H1 (cell line): ENCODE measurements around the gene ZNF225. TPM values are rescaled to one million over a fixed set of nuclear protein-coding genes. Genes with fewer than 3 reads are reported as not detected.

Source experiments
- CTCF ChIA-PET: fragments of 300-600 bp; sonication (Branson Sonifier 250); formaldehyde crosslinking; loops from one replicate; lab custom pipeline; 2021; ENCODE audit not compliant: partially characterized antibody; lab: Charles Lee
- POLR2A ChIA-PET: fragments of 300-600 bp; sonication (Branson Sonifier 250); formaldehyde crosslinking; loops from one replicate; lab custom pipeline; 2021; ENCODE audit warnings: inconsistent platforms; ENCODE audit not compliant: partially characterized antibody; lab: Charles Lee
- DNase-seq, 2 experiments: peaks; one replicate each; pipeline versions ENCODE4 v3.0.0 to v3.0.0-alpha.2; 2010 to 2022; ENCODE audit warnings: low spot score in 2 of 2, low read depth in 1 of 2, mixed read lengths in 1 of 2
- FAIRE-seq: peaks from 2 replicates; lab custom pipeline; 2011; peaks lifted over from hg19 to GRCh38; lab: Jason Lieb, UNC
- H2AFZ ChIP-seq: 2 replicates; pipeline ENCODE4 v1.8.1; 2012; ENCODE audit warnings: low read length, inconsistent platforms
- H2AK5ac ChIP-seq: 2 replicates; pipeline ENCODE4 v1.6.1; 2013; ENCODE audit warnings: low read depth, low read length
- H2BK120ac ChIP-seq: replicated peaks from 2 replicates; pipeline ENCODE3; 2013; ENCODE audit warnings: low read depth, low read length, inconsistent platforms
- H2BK12ac ChIP-seq: 2 replicates; pipeline ENCODE4 v1.6.1; 2013; ENCODE audit warnings: low read depth, low read length
- H2BK15ac ChIP-seq: 2 replicates; pipeline ENCODE4 v1.6.1; 2013; ENCODE audit warnings: low read length
- H2BK20ac ChIP-seq: 2 replicates; pipeline ENCODE4 v1.6.1; 2013; ENCODE audit warnings: low read length
- H2BK5ac ChIP-seq: 2 replicates; pipeline ENCODE4 v1.6.1; 2013; ENCODE audit warnings: low read depth, low read length
- H3K14ac ChIP-seq: 2 replicates; pipeline ENCODE4 v1.6.1; 2013; ENCODE audit warnings: inconsistent platforms; ENCODE audit not compliant: insufficient read length
- H3K18ac ChIP-seq: 2 replicates; pipeline ENCODE4 v1.6.1; 2013; ENCODE audit warnings: low read length; ENCODE audit errors: extremely low read depth
- H3K23ac ChIP-seq: 2 replicates; pipeline ENCODE4 v1.6.1; 2013; ENCODE audit warnings: inconsistent platforms; ENCODE audit not compliant: insufficient read length
- H3K23me2 ChIP-seq: 2 replicates; pipeline ENCODE4 v1.6.1; 2013; ENCODE audit warnings: low read depth, low read length
- H3K27ac ChIP-seq: 2 replicates; pipeline ENCODE4 v1.6.1; 2011; ENCODE audit warnings: low read depth, low read length, inconsistent platforms
- H3K27me3 ChIP-seq, 4 experiments: replicated peaks in 1 of 4; 1 replicate in 1 of 4; 2 replicates in 3 of 4; pipeline versions ENCODE4 v1.6.1 to v1.8.1; 2011 to 2013; ENCODE audit warnings: low read length in 3 of 4, mild to moderate bottlenecking in 3 of 4, inconsistent platforms in 2 of 4, mixed read lengths in 2 of 4, moderate library complexity in 1 of 4; ENCODE audit not compliant: control insufficient read depth in 3 of 4, insufficient read depth in 3 of 4; ENCODE audit errors: extremely low read depth in 1 of 4
- H3K36me3 ChIP-seq, 4 experiments: 2 replicates each; pipeline versions ENCODE4 v1.6.1 to v1.8.1; 2011 to 2013; ENCODE audit warnings: mild to moderate bottlenecking in 4 of 4, low read length in 3 of 4, moderate library complexity in 2 of 4, control low read depth in 1 of 4, inconsistent platforms in 1 of 4; ENCODE audit not compliant: insufficient read depth in 4 of 4, control insufficient read depth in 2 of 4
- H3K4ac ChIP-seq: replicated peaks from 2 replicates; pipeline ENCODE3; 2013; ENCODE audit warnings: low read length, low read depth, mixed read lengths, inconsistent platforms; ENCODE audit not compliant: insufficient read length
- H3K4me1 ChIP-seq, 4 experiments: replicated peaks in 1 of 4; 1 replicate in 1 of 4; 2 replicates in 3 of 4; pipeline versions ENCODE4 v1.6.1 to v1.8.1; 2011 to 2013; ENCODE audit warnings: low read length in 3 of 4, inconsistent platforms in 2 of 4, mixed read lengths in 1 of 4; ENCODE audit not compliant: insufficient read depth in 4 of 4, control insufficient read depth in 3 of 4
- H3K4me2 ChIP-seq, 2 experiments: 2 replicates each; pipeline versions ENCODE4 v1.6.1 to v1.8.1; 2011 to 2013; ENCODE audit warnings: low read depth in 2 of 2, low read length in 2 of 2, control low read depth in 1 of 2, inconsistent platforms in 1 of 2, mild to moderate bottlenecking in 1 of 2; ENCODE audit not compliant: insufficient read depth in 1 of 2
- H3K4me3 ChIP-seq, 4 experiments: fragments of 200-600, 300-600 bp in 1 of 4; sonication (generic), shearing (Covaris generic), sonication (Bioruptor Twin) in 1 of 4; 2 replicates each; pipeline versions ENCODE4 v1.5.1 to v1.8.1; 2011 to 2016; ENCODE audit warnings: low read length in 4 of 4, low read depth in 3 of 4, control low read depth in 2 of 4, inconsistent platforms in 2 of 4, mild to moderate bottlenecking in 2 of 4, mixed read lengths in 1 of 4, moderate library complexity in 1 of 4; ENCODE audit not compliant: insufficient read depth in 2 of 4; ENCODE audit errors: extremely low read depth in 1 of 4
- H3K56ac ChIP-seq: replicated peaks from 2 replicates; pipeline ENCODE3; 2013; ENCODE audit warnings: low read depth, mild to moderate bottlenecking, mixed read lengths, low read length, inconsistent platforms; ENCODE audit not compliant: insufficient read length
- H3K79me1 ChIP-seq: 2 replicates; pipeline ENCODE4 v1.6.1; 2013; ENCODE audit warnings: low read depth, low read length, control low read depth
- H3K79me2 ChIP-seq, 2 experiments: 2 replicates each; pipeline versions ENCODE4 v1.6.1 to v1.8.1; 2012 to 2013; ENCODE audit warnings: low read length in 2 of 2, mild to moderate bottlenecking in 2 of 2, inconsistent platforms in 1 of 2; ENCODE audit not compliant: insufficient read depth in 2 of 2, control insufficient read depth in 1 of 2
- H3K9ac ChIP-seq, 4 experiments: replicated peaks in 1 of 4; 1 replicate in 1 of 4; 2 replicates in 3 of 4; pipeline versions ENCODE4 v1.6.1 to v1.8.1; 2011 to 2013; ENCODE audit warnings: low read depth in 3 of 4, low read length in 3 of 4, control low read depth in 2 of 4, mild to moderate bottlenecking in 2 of 4, moderate library complexity in 2 of 4, inconsistent platforms in 1 of 4; ENCODE audit errors: extremely low read depth in 1 of 4
- H3K9me3 ChIP-seq, 2 experiments: 2 replicates each; pipeline versions ENCODE4 v1.6.1 to v1.8.1; 2012 to 2013; ENCODE audit warnings: mild to moderate bottlenecking in 2 of 2, moderate library complexity in 2 of 2, control low read depth in 1 of 2, inconsistent platforms in 1 of 2, low read depth in 1 of 2, low read length in 1 of 2, mixed read lengths in 1 of 2; ENCODE audit not compliant: insufficient read depth in 2 of 2
- H4K20me1 ChIP-seq, 2 experiments: replicated peaks in 1 of 2; 2 replicates each; pipeline versions ENCODE3 to v1.8.1; 2011 to 2013; ENCODE audit warnings: inconsistent platforms in 2 of 2, low read length in 2 of 2, mild to moderate bottlenecking in 1 of 2; ENCODE audit not compliant: insufficient read depth in 2 of 2, control insufficient read depth in 1 of 2
- H4K5ac ChIP-seq: 2 replicates; pipeline ENCODE4 v1.6.1; 2013; ENCODE audit warnings: low read length, low read depth, mixed read lengths, inconsistent platforms; ENCODE audit not compliant: insufficient read length
- H4K8ac ChIP-seq: 2 replicates; pipeline ENCODE4 v1.8.0; 2013; ENCODE audit warnings: mild to moderate bottlenecking, moderate library complexity, low read length, inconsistent platforms; ENCODE audit not compliant: insufficient read depth; ENCODE audit errors: extremely low read depth
- H4K91ac ChIP-seq: replicated peaks from 2 replicates; pipeline ENCODE3; 2013; ENCODE audit warnings: low read length, mixed read lengths, inconsistent platforms; ENCODE audit not compliant: insufficient read length
- EP300 ChIP-seq, 2 experiments: IDR thresholded peaks; 1 replicate in 1 of 2; 2 replicates in 1 of 2; pipeline ENCODE4 v1.6.1; 2011 to 2012; ENCODE audit warnings: low read depth in 2 of 2, low read length in 2 of 2, mild to moderate bottlenecking in 2 of 2, borderline replicate concordance in 1 of 2, inconsistent platforms in 1 of 2, moderate library complexity in 1 of 2
- HDAC6 ChIP-seq: IDR thresholded peaks from one replicate; pipeline ENCODE4 v1.7.1; 2012; ENCODE audit warnings: low read depth, mild to moderate bottlenecking, inconsistent platforms, low read length, moderate library complexity
- JUND ChIP-seq: IDR thresholded peaks from 2 replicates; pipeline ENCODE4 v1.6.1; 2011; ENCODE audit warnings: mild to moderate bottlenecking, improper control_type of control experiment, low read length
- KDM1A ChIP-seq: fragments of 200-600, 300-600 bp; sonication (generic); IDR thresholded peaks from 2 replicates; pipeline ENCODE4 v1.7.1; 2016; ENCODE audit warnings: mild to moderate bottlenecking, low read length, borderline replicate concordance
- KDM5A ChIP-seq: fragments of 200-600 bp; IDR thresholded peaks from 2 replicates; pipeline ENCODE4 v1.7.1; 2012; ENCODE audit warnings: mild to moderate bottlenecking, low read length, inconsistent platforms, mixed read lengths
- NANOG ChIP-seq: IDR thresholded peaks from 2 replicates; pipeline ENCODE4 v1.6.1; 2011; ENCODE audit warnings: low read length, low read depth, mild to moderate bottlenecking, inconsistent platforms; ENCODE audit not compliant: insufficient read depth, poor library complexity, severe bottlenecking
- RFX5 ChIP-seq: IDR thresholded peaks from 2 replicates; pipeline ENCODE4 v1.6.1; 2011; ENCODE audit warnings: low read depth, low read length, improper control_type of control experiment, borderline replicate concordance
- SUZ12 ChIP-seq: fragments of 200-600 bp; sonication (generic); IDR thresholded peaks from 2 replicates; pipeline ENCODE4 v1.6.1; 2012; ENCODE audit warnings: mild to moderate bottlenecking, inconsistent platforms, low read length, moderate library complexity, mixed read lengths
- TAF7 ChIP-seq: optimal IDR thresholded peaks from 2 replicates; pipeline ENCODE3; 2011; ENCODE audit warnings: low read depth, mild to moderate bottlenecking, inconsistent platforms, low read length, moderate library complexity, borderline replicate concordance
- TEAD4 ChIP-seq: IDR thresholded peaks from 2 replicates; pipeline ENCODE4 v1.6.1; 2012; ENCODE audit warnings: low read depth, low read length, inconsistent platforms, mixed read lengths
- WGBS, 2 experiments: shearing (Covaris generic) in 1 of 2; methylation state at CpG; one replicate each; pipeline versions ENCODE4 v1.1.6 to v1.1.7; 2013 to 2015; ENCODE audit warnings: low lambda C conversion rate in 2 of 2, mixed read lengths in 2 of 2, inconsistent platforms in 1 of 2, low coverage in 1 of 2, missing lambda C conversion rate in 1 of 2; ENCODE audit not compliant: insufficient replicate concordance in 2 of 2, insufficient coverage in 1 of 2, insufficient read length in 1 of 2; ENCODE audit errors: extremely low coverage in 1 of 2, missing lambda C conversion rate in 1 of 2; 5-methylcytosine and 5-hydroxymethylcytosine counted together
- polyA plus RNA-seq, 7 experiments: library from polyadenylated mRNA; depleted of rRNA in 3 of 7; stranded (reverse) in 5 of 7; unstranded in 2 of 7; fragments of >200 nt in 5 of 7; fragments of 200-250 nt in 2 of 7; gene quantifications; 1 replicate in 5 of 7; 2 replicates in 1 of 7; 4 replicates in 1 of 7; pipeline versions ENCODE4 v1.2.1 to v1.2.3, GENCODE V29; 2011 to 2013; ENCODE audit warnings: missing spikeins in 2 of 7, mixed read lengths in 2 of 7
- total RNA-seq: library from RNA; stranded (reverse); fragmentation: NEBNext Ultra II Directional; extraction: Animal tissue kit (Norgen Biotek cat#: 25700); gene quantifications from 2 replicates; pipeline ENCODE4 v1.2.1, GENCODE V29; 2021

The ZNF225 gene
- total and polyA plus RNA-seq, 2 of the 8 experiments (the other 6 are each of a cell fraction or from before 2014, with no cell fraction given): 0.98 to 5.0 TPM

- no peak overlapping the region for H3K18ac ChIP-seq
- 93% methylated on average over 5 of the region's 5 CpGs; no CpG with 5 or more reads in 1 of the 2 experiments for WGBS, 2 experiments
These were observed 38.3 kb downstream of the ZNF225 start for GRCh38 chr19:44151491-44151890.

More at GRCh38 chr19:44151491-44151890, 38.3 kb downstream of the ZNF225 start:
- no peak overlapping the region for H2BK12ac ChIP-seq
- H3K4me2 ChIP-seq: no peak overlapping the region
- H3K27ac ChIP-seq: no peak overlapping the region
- no peaks in the 10 kb centered on the region for H3K79me2 ChIP-seq
- H4K5ac ChIP-seq: no peak overlapping the region
- H2BK5ac ChIP-seq: no peak overlapping the region
- ChIA-PET POLR2A (interaction anchor here (0.6 kb wide), 2 partner anchors 20 to 541 kb away, joined by 3 to 4 read pairs; no protein-coding TSS in a partner anchor), CTCF (no interaction called here)
- no peak overlapping the region for H3K4ac ChIP-seq
- H3K23ac ChIP-seq: no peak overlapping the region
- peaks cover 7% of the 10 kb centered on the region in 2 experiments for H3K9me3 ChIP-seq
- H4K8ac ChIP-seq: no peak overlapping the region
- no peak overlapping the region for H3K14ac ChIP-seq
- H2BK15ac ChIP-seq: no peak overlapping the region
- no peaks in the 10 kb centered on the region for H3K79me1 ChIP-seq
- H3K4me3 ChIP-seq: no peak overlapping the region
- no peaks in the 10 kb centered on the region for H3K4me1 ChIP-seq
- no peak overlapping the region for H3K9ac ChIP-seq
- H3K23me2 ChIP-seq: no peaks in the 10 kb centered on the region
- DNase-seq (no peak), FAIRE-seq (no peak)
- H3K56ac ChIP-seq: no peak overlapping the region
- no peak overlapping the region for H2AK5ac ChIP-seq
- H2BK20ac ChIP-seq: no peak overlapping the region
- H3K36me3 ChIP-seq: peaks cover 5 to 44% (median 15%) of the 10 kb centered on the region in 4 experiments
- H4K91ac ChIP-seq: no peak overlapping the region
- no peak overlapping the region for H2BK120ac ChIP-seq
- H4K20me1 ChIP-seq: no peaks in the 10 kb centered on the region
- H3K27me3 ChIP-seq: no peaks in the 10 kb centered on the region
- TF ChIP-seq RFX5 (no peak), NANOG (no peak), KDM5A (no peak), JUND (no peak), TEAD4 (no peak), KDM1A (no peak), SUZ12 (no peak), EP300 (IDR thresholded peaks at IDR 0.05; ENCODE audit: borderline replicate concordance in 1 of 2, low read depth in 2 of 2, low read length in 2 of 2) (no peak), HDAC6 (no peak), TAF7 (no peak)
- no peak overlapping the region for H2AFZ ChIP-seq
